Activated T-helper 1 cell treated with Interleukin-2 at 50 U/mL for 16 hours (primary cell): ENCODE measurements around the gene CTF1.

ENCODE experiments used
- DNase-seq: peaks from one replicate; pipeline ENCODE4 v3.0.0-alpha.2; 2020; ENCODE audit warnings: low read depth

CTF1 gene

GRCh38 chr16:30910427-30911029 lies 14.1 kb downstream of the CTF1 start:
- no peak for DNase-seq

- no peak for DNase-seq
Measured at GRCh38 chr16:30912794-30913412, 16.5 kb downstream of the CTF1 start.

GRCh38 chr16:30914830-30915229 lies 18.4 kb downstream of the CTF1 start:
- DNase-seq = no peak

- no peak for DNase-seq
Measured at GRCh38 chr16:30918614-30919013, 22.2 kb downstream of the CTF1 start.

GRCh38 chr16:30920891-30921290 lies 24.5 kb downstream of the CTF1 start:
- no peak for DNase-seq

GRCh38 chr16:30921459-30921747 lies 25.0 kb downstream of the CTF1 start:
- no peak for DNase-seq

GRCh38 chr16:30921748-30922419 lies 25.5 kb downstream of the CTF1 start:
- peak; percentile 76 for DNase-seq

GRCh38 chr16:30922420-30922959 lies 26.1 kb downstream of the CTF1 start:
- DNase-seq = peak; percentile 98

GRCh38 chr16:30922960-30923535 lies 26.6 kb downstream of the CTF1 start:
- peak; percentile 92 for DNase-seq

- no peak for DNase-seq
Measured at GRCh38 chr16:30923554-30924075, 27.2 kb downstream of the CTF1 start, which contains the start of gene FBXL19. TSS of gene FBXL19 (plus strand) at chr16:30923572. CDS start at chr16:30925755, 2,183 bp downstream.

GRCh38 chr16:30924076-30924912 lies 27.9 kb downstream of the CTF1 start:
- no peak for DNase-seq

GRCh38 chr16:30924913-30925631 lies 28.7 kb downstream of the CTF1 start:
- DNase-seq = no peak

GRCh38 chr16:30925632-30925987 lies 29.2 kb downstream of the CTF1 start:
- no peak for DNase-seq

GRCh38 chr16:30925995-30926811 lies 29.8 kb downstream of the CTF1 start:
- DNase-seq = no peak

- no peak for DNase-seq
Measured at GRCh38 chr16:30926937-30927788, 30.7 kb downstream of the CTF1 start.

GRCh38 chr16:30927789-30928378 lies 31.5 kb downstream of the CTF1 start:
- DNase-seq = no peak

- DNase-seq = no peak
Measured at GRCh38 chr16:30928390-30928789, 32.0 kb downstream of the CTF1 start.

- no peak for DNase-seq
Measured at GRCh38 chr16:30929167-30929566, 32.8 kb downstream of the CTF1 start.

GRCh38 chr16:30930160-30930571 lies 33.8 kb downstream of the CTF1 start:
- no peak for DNase-seq
